GM18868 (cell line): Measurements from ENCODE around the gene SELENOI.
"Not testable (repeated sequence)": the region's sequence is repeated elsewhere in the genome, so short reads cannot be mapped to it uniquely, and the experiment has no call there.

Source experiments
- ATAC-seq: cut with Tn5 transposase; IDR thresholded peaks from one replicate; pipeline ENCODE4 v1.9.1; 2021; ENCODE audit warnings: mild to moderate bottlenecking, moderate library complexity; ENCODE audit not compliant: unreplicated experiment

The SELENOI gene

DNA sequence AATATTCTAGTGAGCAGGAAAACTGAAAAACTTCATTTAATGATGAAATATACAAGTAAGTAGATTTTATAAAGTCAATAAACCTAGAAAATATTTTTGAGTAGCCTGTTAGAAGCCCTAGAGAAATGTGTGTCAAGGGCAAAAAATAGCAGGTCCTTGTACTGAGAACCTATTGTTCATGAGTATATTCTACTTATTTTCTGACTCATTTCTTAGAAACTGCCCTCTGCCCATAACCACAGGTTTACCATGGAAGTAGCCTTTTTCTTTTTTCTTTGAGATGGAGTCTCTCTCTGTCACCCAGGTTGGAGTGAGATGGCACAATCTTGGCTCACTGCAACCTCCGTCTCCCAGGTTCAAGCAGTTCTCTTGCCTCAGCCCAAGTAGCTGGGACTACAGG lies 19.4 kb upstream of the SELENOI start:
- no peak for ATAC-seq

DNA sequence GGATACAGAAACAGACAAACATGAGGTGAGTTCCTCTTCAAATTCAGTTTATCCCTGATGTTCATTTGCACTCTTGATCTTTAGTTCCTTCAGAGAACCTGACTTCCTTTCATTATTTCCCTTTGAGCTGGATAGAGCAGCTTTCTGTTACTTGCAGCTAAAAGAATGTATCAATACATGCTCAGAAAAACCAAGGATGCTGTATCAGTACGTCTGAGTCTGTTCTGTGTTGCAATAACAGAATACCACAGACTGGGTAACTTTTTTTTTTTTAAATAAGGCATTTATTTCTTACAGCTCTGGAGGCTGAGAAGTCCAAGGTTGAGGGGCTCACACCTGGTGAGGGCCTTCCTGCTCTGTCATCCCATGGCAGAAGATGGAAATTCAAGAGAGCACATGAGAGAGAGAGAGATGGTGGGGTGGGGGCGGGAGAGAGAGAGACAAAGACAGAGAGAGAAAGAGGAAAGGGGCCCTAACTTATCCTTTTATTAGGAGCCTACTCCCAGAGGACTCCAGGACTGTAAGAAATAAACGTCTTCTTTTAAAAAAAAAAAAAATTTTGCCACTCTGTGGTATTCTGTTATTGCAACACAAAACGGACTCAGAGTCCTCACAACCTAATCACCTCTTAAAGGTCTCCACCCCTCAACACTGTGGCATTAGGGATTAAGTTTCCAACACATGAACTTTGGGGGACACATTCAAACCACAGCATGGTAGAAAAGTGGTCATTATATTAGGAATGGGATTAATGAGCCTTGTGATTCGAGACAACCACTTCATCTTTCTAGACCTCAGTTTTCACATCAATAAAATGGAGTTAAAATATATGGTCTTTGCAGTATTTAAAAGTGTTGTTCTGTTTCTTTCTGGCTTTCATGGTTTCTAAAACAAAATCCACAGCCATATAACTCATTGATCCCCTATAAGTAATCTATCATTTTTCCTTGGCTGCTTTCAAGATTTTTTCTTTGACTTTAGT lies 18.4 kb upstream of the SELENOI start:
- ATAC-seq = no peak

DNA sequence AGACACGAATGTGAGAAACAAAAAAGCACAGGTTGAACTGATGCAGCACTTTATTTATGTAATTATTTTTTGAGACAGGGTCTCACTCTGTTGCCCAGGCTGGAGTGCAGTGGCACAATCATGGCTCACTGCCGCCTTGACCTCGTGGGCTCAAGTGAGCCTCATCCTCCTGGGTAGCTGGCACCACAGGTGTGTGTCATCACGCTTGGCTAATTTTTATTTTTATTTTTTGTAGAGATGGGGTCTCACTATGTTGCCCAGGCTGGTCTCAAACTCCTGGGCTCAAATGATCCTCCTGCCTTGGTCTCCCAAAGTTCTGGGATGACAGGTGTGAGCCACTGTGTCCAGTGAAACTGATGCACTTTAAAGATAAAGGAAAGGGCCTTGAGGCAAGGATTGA lies 16.9 kb upstream of the SELENOI start:
- not testable (repeated sequence) for ATAC-seq

DNA sequence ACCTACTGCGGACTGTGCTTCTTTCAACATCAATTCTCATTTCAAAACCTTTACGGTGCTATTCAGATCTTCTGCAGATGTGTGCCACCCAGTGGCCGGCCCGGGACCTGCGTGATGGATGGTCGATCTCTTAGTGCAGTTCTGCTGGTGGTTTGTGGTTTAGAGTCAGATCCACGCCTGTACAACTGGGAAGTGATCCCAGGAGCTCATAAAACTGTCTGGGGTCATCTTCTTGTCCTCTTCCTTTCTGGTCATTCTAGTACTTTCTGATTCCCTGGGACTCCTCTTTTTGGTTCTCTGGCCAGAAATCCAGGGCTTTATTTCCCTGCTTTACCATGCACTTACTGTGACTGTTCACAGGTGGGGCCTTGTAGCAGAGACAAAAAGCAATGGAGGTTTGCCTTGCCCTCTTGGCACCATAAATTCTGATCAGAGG lies 15.8 kb upstream of the SELENOI start:
- ATAC-seq = peak; percentile 81

DNA sequence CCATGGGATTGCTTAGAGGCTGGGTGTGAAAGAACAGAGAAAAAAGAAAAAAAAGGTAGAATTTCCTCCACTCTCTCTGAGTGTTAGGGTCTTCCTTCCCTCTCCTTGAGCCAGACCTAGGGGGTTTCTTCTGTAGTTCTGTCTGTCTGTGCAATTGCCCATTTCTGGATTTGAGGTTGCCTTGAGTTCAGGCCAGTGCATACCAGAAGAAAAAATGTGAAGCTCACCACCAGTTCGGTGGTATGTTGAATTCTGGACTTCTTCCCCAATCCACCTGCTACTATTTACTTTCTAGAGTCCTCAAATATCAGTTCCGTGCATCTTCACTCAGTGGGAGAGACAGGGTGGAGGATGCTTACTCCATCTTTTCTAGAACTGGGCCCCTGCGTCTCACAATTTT lies 15.3 kb upstream of the SELENOI start:
- no peak for ATAC-seq

DNA sequence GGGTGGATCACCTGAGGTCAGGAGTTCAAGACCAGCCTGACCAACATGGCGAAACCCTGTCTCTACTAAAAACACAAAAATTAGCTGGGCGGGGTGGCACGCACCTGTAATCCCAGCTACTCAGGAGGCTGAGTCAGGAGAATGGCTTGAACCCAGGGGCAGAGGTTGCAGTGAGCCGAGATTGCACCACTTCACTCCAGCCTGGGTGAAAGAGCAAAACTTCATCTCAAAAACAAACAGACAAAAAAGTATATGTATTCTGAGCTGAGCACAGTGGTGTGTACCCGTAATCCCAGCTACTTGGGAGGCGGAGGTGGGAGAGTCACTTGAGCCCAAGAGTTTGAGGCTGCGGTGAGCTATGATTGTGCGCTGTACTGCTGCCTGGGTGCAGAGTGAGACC lies 14.6 kb upstream of the SELENOI start:
- ATAC-seq = not testable (repeated sequence)

DNA sequence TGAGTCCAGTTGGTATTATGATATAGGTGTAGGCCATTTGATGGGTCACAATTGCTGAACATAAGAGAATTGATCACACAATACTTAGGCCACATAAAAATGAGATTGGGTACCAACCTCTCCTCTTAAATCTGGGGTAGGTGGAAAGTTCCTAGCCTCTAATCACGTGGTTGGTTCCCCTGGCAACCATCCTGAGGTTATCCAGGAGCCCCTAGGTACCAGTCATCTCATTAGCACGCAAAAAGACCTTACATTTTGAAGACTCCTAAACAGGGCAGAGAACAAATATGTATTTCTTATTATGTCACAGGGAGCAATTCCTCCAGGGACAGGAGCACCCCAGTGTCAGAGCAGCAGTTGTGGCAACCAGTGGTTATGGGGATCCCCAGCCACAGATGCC lies 12.7 kb upstream of the SELENOI start:
- no peak for ATAC-seq

DNA sequence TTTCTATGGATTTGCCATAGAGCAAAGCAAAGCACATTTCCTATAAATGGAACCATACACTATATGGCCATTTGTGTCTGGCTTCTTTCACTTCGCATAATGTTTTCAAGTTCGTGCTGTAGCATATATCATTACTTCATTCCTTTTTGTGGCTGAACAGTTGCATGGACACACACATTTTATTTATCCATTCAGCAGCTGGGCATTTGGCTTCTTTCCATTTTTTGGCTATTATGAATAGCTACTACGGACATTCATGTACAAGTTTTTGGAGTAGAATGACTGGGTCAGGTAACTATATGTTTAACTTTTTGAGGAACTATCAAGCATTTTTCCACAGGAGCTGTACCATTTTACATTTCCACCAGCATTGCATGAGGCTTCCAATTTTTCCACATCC lies 10.7 kb upstream of the SELENOI start:
- no peak for ATAC-seq

DNA sequence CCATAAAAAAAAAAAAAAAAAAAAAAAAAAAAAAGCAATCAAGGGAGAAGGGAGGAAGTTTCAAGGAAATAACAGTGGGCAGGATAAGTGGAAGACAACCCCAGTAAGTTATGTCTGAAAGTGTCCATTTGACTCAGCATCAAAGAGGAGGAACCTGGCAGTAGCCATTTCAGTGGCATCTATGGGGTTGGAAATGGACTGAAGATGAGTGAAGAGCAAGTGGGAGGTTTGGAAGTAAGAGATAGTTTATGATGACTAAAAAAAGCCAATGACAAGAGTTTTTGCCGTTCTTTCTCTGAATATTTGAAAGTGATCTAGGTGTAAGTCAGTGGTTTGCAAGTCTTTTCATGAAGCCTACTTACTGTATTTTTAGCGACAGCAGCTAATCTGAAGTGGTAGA lies 9.2 kb upstream of the SELENOI start:
- ATAC-seq = no peak

DNA sequence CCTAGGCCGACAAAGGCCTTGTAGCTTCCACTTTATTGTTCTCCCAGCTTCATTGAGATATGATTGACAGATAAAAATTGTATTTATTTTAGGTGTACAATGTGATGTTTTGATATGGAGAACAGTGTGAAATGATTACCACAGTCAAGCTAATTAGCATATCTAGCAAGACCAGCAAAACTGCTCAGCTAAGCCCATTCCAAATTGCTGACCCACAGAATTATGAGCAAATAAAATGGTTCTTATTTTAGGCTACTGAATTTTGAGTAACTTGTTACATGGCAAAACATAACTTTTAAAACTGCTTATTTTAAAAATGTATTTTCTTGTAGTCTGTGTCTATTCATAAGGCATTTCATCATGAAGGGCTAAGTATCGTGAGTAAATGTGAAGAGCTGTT lies 8.6 kb upstream of the SELENOI start:
- ATAC-seq = no peak

DNA sequence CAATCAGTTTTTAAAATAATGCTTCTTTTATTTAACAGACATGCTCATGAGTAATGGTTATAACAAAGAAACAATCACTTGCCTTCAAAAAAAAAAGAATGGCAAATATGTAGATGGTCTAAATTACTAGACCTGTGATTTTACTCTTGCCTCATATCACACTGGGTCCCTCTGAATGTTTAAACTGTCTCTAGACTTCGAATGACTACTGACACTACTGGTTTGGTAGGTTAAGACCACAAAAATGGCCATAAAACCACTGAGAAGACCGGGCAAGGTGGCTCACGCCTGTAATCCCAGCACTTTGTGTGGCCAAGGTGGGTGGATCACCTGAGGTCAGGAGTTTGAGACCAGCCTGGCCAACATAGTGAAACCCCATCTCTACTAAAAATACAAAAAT lies 5.1 kb upstream of the SELENOI start:
- ATAC-seq = no peak

DNA sequence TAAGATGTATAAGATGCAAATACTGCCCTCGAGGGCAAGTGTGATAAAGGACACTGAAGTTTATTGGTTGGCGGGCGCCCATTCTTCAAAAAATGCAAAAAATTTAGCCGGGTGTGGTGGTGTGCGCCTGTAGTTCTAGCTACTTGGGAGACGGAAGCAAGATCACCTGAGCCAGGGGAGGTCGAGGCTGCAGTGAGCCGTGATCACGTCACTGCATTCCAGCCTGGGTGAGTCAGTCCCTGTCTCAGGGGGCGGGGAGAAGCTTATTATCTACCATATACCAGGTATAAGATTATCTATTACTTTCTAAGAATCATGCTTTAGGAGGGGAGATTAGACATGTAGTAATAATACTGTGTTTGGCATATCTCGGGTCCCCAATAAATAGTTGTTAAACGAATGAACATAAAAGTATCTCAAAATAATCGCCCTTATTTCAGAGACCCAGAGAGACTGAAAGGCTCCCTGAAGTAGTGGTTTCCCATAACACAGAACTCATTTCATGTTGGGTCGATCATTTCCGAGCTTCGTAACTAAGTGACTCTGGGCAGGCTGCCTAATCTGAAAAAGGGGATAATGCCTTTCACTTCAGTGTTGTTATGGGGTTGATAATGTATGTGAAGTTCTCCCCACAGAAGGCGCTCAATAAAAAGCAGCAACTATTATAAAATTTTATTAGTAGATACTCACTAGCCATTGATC lies 1.2 kb upstream of the SELENOI start:
- no peak for ATAC-seq

DNA sequence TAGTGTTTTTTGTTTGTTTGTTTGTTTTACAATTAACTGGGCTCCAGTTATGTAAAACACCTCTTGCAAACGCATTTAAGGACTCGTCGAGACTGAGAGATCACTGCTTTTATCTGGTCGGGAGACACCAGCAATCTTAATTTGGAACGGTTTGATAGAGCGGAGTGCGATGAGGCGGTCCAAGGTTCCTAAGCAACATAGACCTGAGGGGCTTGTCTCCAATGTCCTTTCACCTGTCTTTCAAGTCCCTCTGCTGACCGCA lies 729 bp upstream of the SELENOI start:
- ATAC-seq = no peak

DNA sequence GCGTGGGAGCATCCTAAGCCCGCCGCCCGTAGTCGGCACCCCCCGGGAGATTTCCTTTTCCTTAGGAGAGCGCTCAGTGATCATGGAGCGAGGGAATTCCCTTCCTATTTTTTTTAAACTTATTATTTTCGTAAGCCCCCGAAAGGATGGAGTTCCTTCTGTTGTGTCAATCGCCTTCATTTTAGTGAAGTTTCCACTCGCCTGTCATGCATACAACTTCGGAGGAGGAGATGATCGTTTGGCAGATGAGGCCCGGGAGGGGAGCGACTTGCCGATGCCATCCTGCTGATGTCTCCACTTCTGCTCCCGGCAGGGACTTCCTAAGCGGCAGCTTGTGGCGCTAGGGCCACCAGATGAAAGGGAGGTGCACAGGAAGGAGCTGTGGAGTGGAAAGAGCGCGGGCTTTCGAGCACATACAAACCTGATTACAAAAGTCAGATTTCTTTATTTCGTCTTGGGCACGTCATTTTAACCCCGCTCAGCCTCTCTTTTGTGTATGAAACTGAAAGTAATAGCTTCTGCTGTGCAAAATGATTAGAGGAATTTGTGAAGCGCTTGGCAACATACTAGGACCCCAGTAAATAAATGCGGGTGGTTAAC lies 611 bp downstream of the SELENOI start, which contains the start of gene ADGRF3:
ADGRF3 (minus strand) TSS at position 336 of the 600 bp plus-strand sequence. CDS start 555 bp downstream, outside the sequence.
- no peak for ATAC-seq

DNA sequence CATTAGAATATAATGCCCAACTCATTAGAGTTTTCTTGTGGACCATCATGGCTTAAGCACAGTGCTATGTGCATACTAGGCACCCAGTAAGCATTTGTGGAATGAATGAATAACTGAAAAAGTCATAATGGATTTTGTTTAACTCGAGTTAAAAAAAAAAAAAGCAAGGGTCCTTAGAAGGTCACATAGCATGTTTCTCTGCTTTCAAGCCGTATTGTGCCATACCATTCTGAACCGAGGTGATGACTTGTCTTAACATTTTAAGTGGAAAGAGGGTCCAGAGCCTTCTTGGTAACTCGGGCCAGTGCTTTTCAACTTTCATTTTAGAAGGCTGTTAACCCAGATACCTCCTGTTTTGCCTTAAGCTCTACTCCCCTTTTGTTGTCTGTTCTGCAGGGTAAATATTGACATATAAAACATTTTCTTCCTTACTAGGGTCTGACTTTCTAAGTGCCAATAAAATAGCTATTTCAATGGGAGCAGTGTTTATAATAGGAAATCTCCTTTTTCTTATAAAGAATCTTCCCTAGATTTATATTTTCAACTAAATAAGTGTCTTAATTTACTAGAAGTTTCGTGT lies 1.4 kb downstream of the SELENOI start:
- ATAC-seq = no peak

DNA sequence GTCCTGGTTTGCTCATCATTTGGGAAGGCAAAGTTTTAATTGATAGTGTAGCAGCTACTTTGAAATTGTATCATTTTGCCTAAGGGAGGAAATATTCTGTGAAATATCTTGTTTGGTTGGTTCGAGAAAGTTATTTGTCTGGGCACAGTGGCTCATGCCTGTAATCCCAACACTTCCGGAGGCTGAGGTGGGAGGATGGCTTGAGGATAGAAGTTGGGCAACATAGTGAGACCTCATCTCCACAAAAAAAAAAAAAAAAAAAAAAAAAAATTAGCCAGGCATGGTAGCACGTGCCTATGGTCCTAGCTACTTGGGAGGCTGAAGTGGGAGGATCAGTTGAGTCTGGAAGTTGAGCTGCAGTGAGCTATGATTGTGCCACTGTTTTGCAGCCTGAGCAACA lies 3.7 kb downstream of the SELENOI start:
- ATAC-seq = no peak

DNA sequence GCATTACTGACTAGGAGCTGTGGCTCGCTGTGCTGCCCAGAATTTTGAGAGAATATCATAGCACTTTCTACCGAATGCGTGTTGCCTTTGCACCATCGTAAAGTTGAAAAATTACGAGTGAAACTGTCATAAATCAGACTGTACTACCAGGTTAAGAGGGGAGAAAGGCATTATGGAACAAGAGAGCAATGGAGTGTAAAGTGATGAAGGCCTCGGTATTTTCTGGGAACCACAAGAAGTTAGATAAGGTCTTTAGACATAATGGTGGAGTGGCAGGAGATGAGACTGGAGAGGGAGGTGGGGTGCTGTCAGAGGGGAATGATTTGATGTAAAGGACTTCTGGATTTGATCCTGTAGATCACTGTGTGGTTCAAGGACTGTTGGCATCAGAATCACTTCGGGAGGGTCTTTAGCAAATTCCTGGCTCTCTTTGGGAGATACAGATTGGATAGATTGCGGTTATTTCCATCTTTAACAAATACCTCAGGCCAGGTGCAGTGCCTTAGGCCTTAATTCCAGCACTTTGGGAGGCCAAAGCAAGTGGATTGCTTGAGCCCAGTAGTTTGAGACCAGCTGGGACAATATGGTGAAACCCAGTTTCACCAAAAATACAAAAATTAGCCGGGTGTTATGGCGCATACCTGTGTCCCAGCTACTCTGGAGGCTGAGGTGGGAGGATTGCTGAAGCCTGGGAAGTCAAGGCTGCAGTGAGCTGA lies 5.6 kb downstream of the SELENOI start:
- ATAC-seq = no peak

DNA sequence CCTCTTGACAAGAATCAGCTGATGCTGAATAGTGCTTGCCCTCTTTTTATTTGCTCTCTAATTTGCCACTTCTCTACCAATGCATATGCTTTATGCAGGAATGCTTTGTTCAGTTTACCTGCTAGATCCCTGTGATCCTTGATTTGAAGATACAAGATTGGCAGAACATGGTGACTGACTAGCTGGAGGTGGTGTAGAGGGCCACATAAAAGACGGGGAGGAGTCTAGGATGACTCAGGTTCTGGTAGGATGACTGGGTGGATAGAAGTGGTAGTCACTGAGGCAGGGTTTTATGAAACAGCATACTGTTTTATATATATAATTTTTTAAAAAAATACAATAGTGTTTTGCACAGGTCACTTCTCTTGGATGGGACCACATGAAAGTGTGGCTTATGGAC lies 6.9 kb downstream of the SELENOI start:
- ATAC-seq = no peak

DNA sequence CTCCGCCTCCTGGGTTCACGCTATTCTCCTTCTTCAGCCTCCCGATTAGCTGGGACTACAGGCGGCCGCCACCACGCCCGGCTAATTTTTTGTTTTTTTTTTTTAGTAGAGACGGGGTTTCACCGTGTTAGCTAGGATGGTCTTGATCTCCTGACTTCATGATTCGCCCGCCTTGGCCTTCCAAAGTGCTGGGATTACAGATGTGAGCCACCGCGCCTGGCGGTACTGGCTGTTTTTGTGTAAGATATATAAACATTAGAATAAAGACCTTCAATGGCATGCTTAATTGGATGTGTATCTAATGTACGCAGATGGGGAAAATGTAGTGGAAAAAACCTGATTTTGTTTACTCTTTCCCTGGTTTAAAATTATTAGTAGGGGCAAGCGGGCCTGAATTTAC lies 8.5 kb downstream of the SELENOI start:
- ATAC-seq = not testable (repeated sequence)

DNA sequence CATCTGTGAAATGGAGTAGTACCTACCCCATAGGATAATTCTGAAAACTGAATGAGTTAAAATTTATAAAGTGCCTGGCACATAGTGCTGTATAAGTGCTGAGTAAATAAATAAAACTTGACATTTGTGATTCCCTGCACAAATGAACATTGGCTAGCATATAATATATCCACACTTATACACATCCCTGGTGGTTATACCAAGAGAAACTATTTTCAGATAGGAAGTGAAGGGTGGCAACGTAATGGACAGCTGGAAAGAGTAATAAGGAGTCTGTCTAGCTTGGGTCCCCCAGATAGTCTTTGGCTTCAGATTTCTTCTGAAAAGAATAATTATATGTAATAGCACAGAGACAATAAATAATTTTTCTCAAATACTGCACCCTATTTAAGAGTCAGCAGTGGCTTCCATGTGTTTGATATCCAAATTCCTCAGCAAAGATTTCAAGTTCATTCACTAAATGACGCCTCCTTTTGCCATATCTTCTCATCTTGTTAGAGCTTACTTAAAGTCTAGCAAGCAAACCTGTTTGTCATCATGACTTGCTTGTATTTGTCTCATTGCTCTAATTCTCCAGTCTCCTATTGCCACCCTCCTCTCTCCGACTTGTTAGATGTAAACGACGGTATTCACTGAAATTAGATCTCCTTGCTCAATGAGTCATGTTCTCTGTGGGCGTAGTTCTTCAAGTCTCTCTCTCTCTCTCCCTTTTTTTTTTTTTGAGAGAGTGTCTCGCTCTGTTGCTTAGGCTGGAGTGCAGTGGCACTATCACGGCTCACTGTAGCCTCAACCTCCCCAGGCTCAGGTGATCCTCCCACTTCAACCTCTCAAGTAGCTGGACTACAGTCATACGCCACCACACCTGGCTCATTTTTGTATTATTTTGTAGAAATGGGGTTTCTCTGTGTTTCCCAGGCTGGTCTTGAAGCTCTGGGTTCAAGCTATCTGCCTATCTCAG lies 9.4 kb downstream of the SELENOI start:
- no peak for ATAC-seq
